ENCODE data around the gene HK1. TPM values are rescaled to one million over a fixed set of nuclear protein-coding genes. Genes with fewer than 3 reads are reported as not detected.

Gene HK1
- total RNA-seq, 2 donors from 2014 or later: 15.8 to 17.1 TPM

- ATAC-seq (no peak), DNase-seq (no peak)
- no peak overlapping the region for H3K27ac ChIP-seq
- H3K4me3 ChIP-seq: no peak overlapping the region
- WGBS, 2 donors: 83 to 88% methylated on average over 9 to 10 of the region's 10 CpGs
- no peaks in the 10 kb centered on the region for H3K9me3 ChIP-seq
- no peaks in the 10 kb centered on the region for H3K27me3 ChIP-seq
- TF ChIP-seq POLR2A (IDR thresholded peaks at IDR 0.05): no peak
- no peak for TF ChIP-seq CTCF (IDR thresholded peaks at IDR 0.05)
- no peaks in the 10 kb centered on the region for H3K4me1 ChIP-seq
- H3K36me3 ChIP-seq (replicated peaks in 1 of 2; ENCODE audit: insufficient read depth in 1 of 2, low read depth in 2 of 2): peaks cover 0 to 7% of the 10 kb centered on the region in 2 donors
- intact Hi-C loops (cut with DNase I): no loop called here
Measured at GRCh38 chr10:69384320-69384719, 106.0 kb downstream of the HK1 start.

- H3K36me3 ChIP-seq (replicated peaks in 1 of 2; ENCODE audit: insufficient read depth in 1 of 2, low read depth in 2 of 2): peaks cover 0 to 9% of the 10 kb centered on the region in 2 donors
- no peaks in the 10 kb centered on the region for H3K4me1 ChIP-seq
- 73 to 75% methylated on average over 10 to 11 of the region's 11 CpGs for WGBS, 2 donors
- H3K4me3 ChIP-seq: no peak overlapping the region
- no peak for ATAC-seq
- no peak for DNase-seq
- H3K9me3 ChIP-seq: no peaks in the 10 kb centered on the region
- H3K27ac ChIP-seq: no peak overlapping the region
- H3K27me3 ChIP-seq: no peaks in the 10 kb centered on the region
- TF ChIP-seq CTCF (IDR thresholded peaks at IDR 0.05) (no peak), POLR2A (IDR thresholded peaks at IDR 0.05) (no peak)
- intact Hi-C loops (cut with DNase I): no loop called here
Measured at GRCh38 chr10:69385454-69386350, 107.4 kb downstream of the HK1 start.

- WGBS, 2 donors: 81 to 87% methylated on average over 3 of the region's 3 CpGs
- no peak overlapping the region for H3K4me3 ChIP-seq
- no peak overlapping the region for H3K27ac ChIP-seq
- peaks cover 0 to 6% of the 10 kb centered on the region in 2 donors for H3K36me3 ChIP-seq (replicated peaks in 1 of 2; ENCODE audit: insufficient read depth in 1 of 2, low read depth in 2 of 2)
- ATAC-seq: no peak
- intact Hi-C loops (cut with DNase I): no loop called here
- no peaks in the 10 kb centered on the region for H3K27me3 ChIP-seq
- H3K9me3 ChIP-seq: no peaks in the 10 kb centered on the region
- TF ChIP-seq POLR2A (IDR thresholded peaks at IDR 0.05) (no peak), CTCF (IDR thresholded peaks at IDR 0.05) (no peak)
- no peak for DNase-seq
- H3K4me1 ChIP-seq: peaks cover 3% of the 10 kb centered on the region
Measured at GRCh38 chr10:69387500-69387899, 109.2 kb downstream of the HK1 start.

GRCh38 chr10:69388488-69388887 lies 110.2 kb downstream of the HK1 start:
- intact Hi-C loops (cut with DNase I): no loop called here
- ATAC-seq (no peak), DNase-seq (no peak)
- 78 to 81% methylated on average over 2 of the region's 2 CpGs for WGBS, 2 donors
- Histone ChIP-seq H3K36me3 (replicated peaks in 1 of 2; ENCODE audit: insufficient read depth in 1 of 2, low read depth in 2 of 2) (peaks cover 0 to 6% of the 10 kb centered on the region in 2 donors), H3K4me3 (no peak overlapping the region), H3K9me3 (no peaks in the 10 kb centered on the region), H3K27ac (no peak overlapping the region), H3K27me3 (no peaks in the 10 kb centered on the region), H3K4me1 (peaks cover 3% of the 10 kb centered on the region)
- TF ChIP-seq CTCF (IDR thresholded peaks at IDR 0.05) (no peak), POLR2A (IDR thresholded peaks at IDR 0.05) (no peak)
